HepG2 (cell line): ENCODE data around the gene ANKRD55. TPM values are rescaled to one million over a fixed set of nuclear protein-coding genes. Genes with fewer than 3 reads are reported as not detected.

Source experiments
- ATAC-seq: fragments of 200-7000 bp; cut with Tn5 transposase; 3 replicates; pipeline ENCODE4 v1.9.1; 2020; ENCODE audit warnings: mild to moderate bottlenecking, moderate library complexity
- BruUV-seq: library from RNA; stranded (reverse); fragments of 400-500 nt; replicated peaks from 2 replicates; lab custom pipeline; 2021; lab: Mats Ljungman, UMichigan
- CTCF ChIA-PET: fragments of 300-600 bp; formaldehyde crosslinking; extraction: SDS; loops from one replicate; lab custom pipeline; 2021; ENCODE audit warnings: low total read pairs, inconsistent platforms, low intra/inter-chr PET ratio; lab: Yijun Ruan, JAX
- POLR2A ChIA-PET: fragments of 350-600 bp; sonication (Branson Sonifier 250); formaldehyde crosslinking; loops from one replicate; lab custom pipeline; 2020; ENCODE audit warnings: antibody characterized with exemption, inconsistent platforms; lab: Yijun Ruan, JAX
- DNase-seq: peaks from one replicate; pipeline ENCODE4 v3.0.0-alpha.2; 2015; ENCODE audit warnings: low spot score
- FAIRE-seq: peaks from 3 replicates; lab custom pipeline; 2011; peaks lifted over from hg19 to GRCh38; lab: Jason Lieb, UNC
- H2AFZ ChIP-seq: one replicate; pipeline ENCODE4 v1.6.1; 2011; ENCODE audit warnings: low read length, inconsistent platforms
- H3K27ac ChIP-seq: fragments of 300-600 bp; 3 replicates; pipeline ENCODE4 v1.8.0; 2011; ENCODE audit warnings: mixed run types, mild to moderate bottlenecking, mixed read lengths, low read length, inconsistent platforms; ENCODE audit not compliant: insufficient read depth; ENCODE audit errors: extremely low read length
- H3K27me3 ChIP-seq, 2 experiments: fragments of 200-600 bp in 1 of 2; 2 replicates in 1 of 2; 3 replicates in 1 of 2; pipeline versions ENCODE4 v1.6.0 to v1.8.0; 2011; ENCODE audit warnings: low read length in 2 of 2, mild to moderate bottlenecking in 2 of 2, moderate library complexity in 2 of 2, inconsistent platforms in 1 of 2; ENCODE audit not compliant: insufficient read depth in 2 of 2, control insufficient read depth in 1 of 2
- H3K36me3 ChIP-seq, 2 experiments: fragments of 200-600 bp in 1 of 2; replicated peaks in 1 of 2; 2 replicates in 1 of 2; 3 replicates in 1 of 2; pipeline versions ENCODE4 v1.5.1 to v1.8.0; 2011; ENCODE audit warnings: low read length in 2 of 2, inconsistent platforms in 1 of 2; ENCODE audit not compliant: insufficient read depth in 2 of 2, control insufficient read depth in 1 of 2
- H3K4me1 ChIP-seq: 2 replicates; pipeline ENCODE4 v1.5.1; 2012; ENCODE audit warnings: low read length, inconsistent platforms; ENCODE audit not compliant: insufficient read depth
- H3K4me2 ChIP-seq: 2 replicates; pipeline ENCODE4 v1.6.0; 2011; ENCODE audit warnings: low read depth, low read length, inconsistent platforms
- H3K4me3 ChIP-seq, 3 experiments: fragments of 200-600 bp in 1 of 3; sonication (generic), shearing (Covaris generic) in 1 of 3; replicated peaks in 1 of 3; 2 replicates each; pipeline ENCODE4 v1.5.1; 2011 to 2016; ENCODE audit warnings: low read length in 3 of 3, inconsistent platforms in 2 of 3, low read depth in 2 of 3, mild to moderate bottlenecking in 2 of 3, control low read depth in 1 of 3, mixed read lengths in 1 of 3; ENCODE audit not compliant: insufficient read depth in 1 of 3
- H3K79me2 ChIP-seq: one replicate; pipeline ENCODE4 v1.6.1; 2011; ENCODE audit warnings: low read length, inconsistent platforms; ENCODE audit not compliant: insufficient read depth
- H3K9ac ChIP-seq: 2 replicates; pipeline ENCODE4 v1.6.0; 2011; ENCODE audit warnings: mild to moderate bottlenecking, low read depth, low read length, inconsistent platforms; ENCODE audit not compliant: insufficient read depth
- H3K9me3 ChIP-seq: 2 replicates; pipeline ENCODE4 v1.5.1; 2012; ENCODE audit warnings: mild to moderate bottlenecking, low read length
- H4K20me1 ChIP-seq: 2 replicates; pipeline ENCODE4 v1.6.0; 2011; ENCODE audit warnings: inconsistent platforms, mild to moderate bottlenecking, low read length, moderate library complexity; ENCODE audit not compliant: insufficient read depth
- HOXA3 ChIP-seq: sonication (generic); formaldehyde crosslinking; IDR thresholded peaks from 2 replicates; pipeline ENCODE4 v1.5.0; 2020; ENCODE audit warnings: missing genetic modification reagents
- SIX1 ChIP-seq: sonication (generic); formaldehyde crosslinking; IDR thresholded peaks from 2 replicates; pipeline ENCODE4 v1.4.0; 2020; ENCODE audit warnings: missing genetic modification reagents, borderline replicate concordance
- ZBTB38 ChIP-seq: sonication (generic); formaldehyde crosslinking; IDR thresholded peaks from 2 replicates; pipeline ENCODE4 v1.5.1; 2020; ENCODE audit warnings: mild to moderate bottlenecking, missing genetic modification reagents
- WGBS: methylation state at CpG from one replicate; pipeline ENCODE4 v1.1.6; 2017; ENCODE audit warnings: low lambda C conversion rate; 5-methylcytosine and 5-hydroxymethylcytosine counted together
- in situ Hi-C: cut with HindIII; loops from 2 replicates; pipeline ENCODE4 v1.10.0; 2017; ENCODE audit warnings: low pct_unique_long_range_greater_than_20kb; ENCODE audit not compliant: extremely low pct_ligation_motif_present
- intact Hi-C: fragments of 100-400 bp; cut with micrococcal nuclease; formaldehyde crosslinking; loops from one replicate; pipeline ENCODE4 v1.10.0; 2022; ENCODE audit not compliant: unreplicated experiment
- polyA plus RNA-seq, 8 experiments: library from polyadenylated mRNA; depleted of rRNA in 3 of 8; stranded (reverse) in 7 of 8; unstranded in 1 of 8; fragments of >200 nt; fragmentation: Illumina TruSeq in 4 of 8; extraction: Trizol in 4 of 8; gene quantifications; 2 replicates each; pipeline versions ENCODE4 v1.2.1 to v1.2.3, GENCODE V29; 2011 to 2016; ENCODE audit warnings: low read depth in 4 of 8, missing spikeins in 1 of 8, mixed read lengths in 1 of 8; ENCODE audit not compliant: insufficient read depth in 1 of 8
- total RNA-seq, 5 experiments: library from RNA; depleted of rRNA; stranded (reverse); fragments of >200 nt; fragmentation: Illumina TruSeq; extraction: Trizol; gene quantifications; 2 replicates each; pipeline ENCODE4 v1.2.3, GENCODE V29; 2016; ENCODE audit warnings: low read depth in 1 of 5
- TF ChIP-seq, protein P1 (sequence below): sonication (generic); formaldehyde crosslinking; IDR thresholded peaks from 2 replicates; pipeline ENCODE4 v1.9.0; 2022; ENCODE audit warnings: missing genetic modification reagents, mild to moderate bottlenecking, borderline replicate concordance
- TF ChIP-seq, protein P2 (sequence below): sonication (generic); formaldehyde crosslinking; IDR thresholded peaks from 2 replicates; pipeline ENCODE4 v1.5.0; 2020; ENCODE audit warnings: mild to moderate bottlenecking, low read depth, missing genetic modification reagents, borderline replicate concordance

ANKRD55 gene
- total and polyA plus RNA-seq, 2 of the 13 experiments (the other 11 are each of a cell fraction or from before 2014, with no cell fraction given): 0.11 to 0.28 TPM

GRCh38 chr5:56060276-56061110, 172.6 kb downstream of the ANKRD55 start:
- BruUV-seq: no TSS peak
- ChIA-PET CTCF (no interaction called here), POLR2A (no interaction called here)
- H3K27ac ChIP-seq: no peak overlapping the region
- H3K36me3 ChIP-seq: no peaks in the 10 kb centered on the region
- no peaks in the 10 kb centered on the region for H3K27me3 ChIP-seq
- H3K9me3 ChIP-seq: no peaks in the 10 kb centered on the region
- TF ChIP-seq SIX1 (CRISPR knock-in tag) (no peak), ZBTB38 (CRISPR knock-in tag) (peak; percentile 21; the same call in 1 of the 2 replicates)
- no peak for ATAC-seq
- 83% methylated on average over 10 of the region's 10 CpGs for WGBS
- H4K20me1 ChIP-seq: no peaks in the 10 kb centered on the region
- H3K4me3 ChIP-seq: no peak overlapping the region
- no peak for DNase-seq
- no peak overlapping the region for H2AFZ ChIP-seq
- H3K9ac ChIP-seq: no peak overlapping the region
- FAIRE-seq: no peak
- H3K79me2 ChIP-seq: no peaks in the 10 kb centered on the region
- H3K4me2 ChIP-seq: no peak overlapping the region
- intact Hi-C loops: no loop called here
- in situ Hi-C loops: no loop called here
- peaks cover 54% of the 10 kb centered on the region for H3K4me1 ChIP-seq

DNA sequence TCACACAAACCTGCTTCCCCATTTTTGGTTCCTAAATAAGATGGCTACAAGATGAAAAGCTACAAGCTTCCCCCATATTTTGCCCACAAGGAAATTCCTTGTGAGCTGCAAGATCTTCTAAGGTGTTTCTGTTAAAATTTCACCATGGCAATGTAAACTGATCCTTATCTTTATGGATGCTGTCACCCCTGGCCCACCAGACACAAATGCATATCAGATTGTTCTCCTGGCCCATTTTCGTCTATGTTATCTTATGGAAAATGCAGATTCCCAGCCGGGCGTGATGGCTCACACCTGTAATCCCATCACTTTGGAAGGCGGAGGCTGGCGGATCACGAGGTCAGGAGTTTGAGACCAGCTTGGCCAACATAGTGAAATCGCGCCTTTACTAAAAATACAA, 173.3 kb downstream of the ANKRD55 start:
- H3K36me3 ChIP-seq: no peaks in the 10 kb centered on the region
- H3K27ac ChIP-seq: no peak overlapping the region
- FAIRE-seq: no peak
- TF ChIP-seq, protein P1, sequence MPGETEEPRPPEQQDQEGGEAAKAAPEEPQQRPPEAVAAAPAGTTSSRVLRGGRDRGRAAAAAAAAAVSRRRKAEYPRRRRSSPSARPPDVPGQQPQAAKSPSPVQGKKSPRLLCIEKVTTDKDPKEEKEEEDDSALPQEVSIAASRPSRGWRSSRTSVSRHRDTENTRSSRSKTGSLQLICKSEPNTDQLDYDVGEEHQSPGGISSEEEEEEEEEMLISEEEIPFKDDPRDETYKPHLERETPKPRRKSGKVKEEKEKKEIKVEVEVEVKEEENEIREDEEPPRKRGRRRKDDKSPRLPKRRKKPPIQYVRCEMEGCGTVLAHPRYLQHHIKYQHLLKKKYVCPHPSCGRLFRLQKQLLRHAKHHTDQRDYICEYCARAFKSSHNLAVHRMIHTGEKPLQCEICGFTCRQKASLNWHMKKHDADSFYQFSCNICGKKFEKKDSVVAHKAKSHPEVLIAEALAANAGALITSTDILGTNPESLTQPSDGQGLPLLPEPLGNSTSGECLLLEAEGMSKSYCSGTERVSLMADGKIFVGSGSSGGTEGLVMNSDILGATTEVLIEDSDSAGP (CRISPR knock-in tag): no peak
- TF ChIP-seq, protein P2, sequence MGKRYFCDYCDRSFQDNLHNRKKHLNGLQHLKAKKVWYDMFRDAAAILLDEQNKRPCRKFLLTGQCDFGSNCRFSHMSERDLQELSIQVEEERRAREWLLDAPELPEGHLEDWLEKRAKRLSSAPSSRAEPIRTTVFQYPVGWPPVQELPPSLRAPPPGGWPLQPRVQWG: no peak
- no peak for TF ChIP-seq HOXA3 (CRISPR knock-in tag)
- POLR2A ChIA-PET: interaction anchor here (2.2 kb wide), 1 partner anchor 65 kb away, joined by 10 read pairs; the partner anchor contains the start of gene IL6ST
- no peak overlapping the region for H2AFZ ChIP-seq
- no peak overlapping the region for H3K9ac ChIP-seq
- no peak overlapping the region for H3K4me3 ChIP-seq
- H4K20me1 ChIP-seq: no peaks in the 10 kb centered on the region
- 100% methylated on average over 8 of the region's 8 CpGs for WGBS
- no peak for ATAC-seq
- BruUV-seq: no TSS peak
- CTCF ChIA-PET: no interaction called here
- no peak overlapping the region for H3K4me2 ChIP-seq
- no peaks in the 10 kb centered on the region for H3K27me3 ChIP-seq
- peaks cover 60% of the 10 kb centered on the region for H3K4me1 ChIP-seq
- H3K79me2 ChIP-seq: no peaks in the 10 kb centered on the region
- H3K9me3 ChIP-seq: no peaks in the 10 kb centered on the region
- in situ Hi-C loops (no loop called here), intact Hi-C loops (loop anchor here (2.0 to 5.0 kb wide), 2 partner anchors 62 to 65 kb away; partner anchors contain the start of gene IL6ST)
- DNase-seq: no peak
